Lung (tissue), 12 donors: ENCODE measurements around the gene C19orf67. TPM values are rescaled to one million over a fixed set of nuclear protein-coding genes. Genes with fewer than 3 reads are reported as not detected.
"Not testable (repeated sequence)": the region's sequence is repeated elsewhere in the genome, so short reads cannot be mapped to it uniquely, and the experiment has no call there.

ENCODE experiments used
- ATAC-seq: fragments of 200-7000 bp; cut with Tn5 transposase; one replicate; pipeline ENCODE4 v1.9.1; 2020; ENCODE audit warnings: moderate number of reproducible peaks; ENCODE audit not compliant: insufficient read depth, low FRiP score
- DNase-seq, 3 donors: peaks; one replicate each; pipeline ENCODE4 v3.0.0-alpha.2; 2013 to 2017
- H3K27ac ChIP-seq, 2 donors: one replicate each; pipeline ENCODE4 v1.5.1; 2013; ENCODE audit warnings: mild to moderate bottlenecking in 2 of 2, moderate library complexity in 2 of 2, control low read depth in 1 of 2, inconsistent platforms in 1 of 2, low read depth in 1 of 2, low read length in 1 of 2
- H3K27me3 ChIP-seq, 3 donors: one replicate each; pipeline ENCODE4 v1.5.1; 2013; ENCODE audit warnings: low read length in 2 of 3; ENCODE audit not compliant: control insufficient read depth in 3 of 3, insufficient read depth in 3 of 3
- H3K36me3 ChIP-seq, 4 donors: one replicate each; pipeline ENCODE4 v1.5.1; 2013; ENCODE audit warnings: low read length in 4 of 4, mild to moderate bottlenecking in 1 of 4, moderate library complexity in 1 of 4; ENCODE audit not compliant: control insufficient read depth in 4 of 4, insufficient read depth in 4 of 4
- H3K4me1 ChIP-seq, 5 donors: one replicate each; pipeline ENCODE4 v1.5.1; 2013; ENCODE audit warnings: low read length in 5 of 5, mild to moderate bottlenecking in 2 of 5, moderate library complexity in 1 of 5; ENCODE audit not compliant: control insufficient read depth in 5 of 5, insufficient read depth in 5 of 5
- H3K4me3 ChIP-seq: one replicate; pipeline ENCODE4 v1.5.1; 2013; ENCODE audit warnings: mild to moderate bottlenecking, control low read depth, moderate library complexity
- H3K9ac ChIP-seq, 2 donors: one replicate each; pipeline ENCODE4 v1.5.1; 2013; ENCODE audit warnings: low read length in 2 of 2, control low read depth in 1 of 2; ENCODE audit not compliant: insufficient read depth in 1 of 2
- H3K9me3 ChIP-seq, 4 donors: one replicate each; pipeline ENCODE4 v1.5.1; 2013; ENCODE audit warnings: low read length in 3 of 4, mild to moderate bottlenecking in 1 of 4, moderate library complexity in 1 of 4; ENCODE audit not compliant: control insufficient read depth in 4 of 4, insufficient read depth in 3 of 4
- CTCF ChIP-seq: IDR thresholded peaks from 2 replicates; pipeline ENCODE4 v1.5.1; 2012; ENCODE audit warnings: mild to moderate bottlenecking; ENCODE audit errors: control extremely low read depth, extremely low read depth
- WGBS, 2 donors: extraction: QIAGEN DNeasy Blood & Tissue Kit; methylation state at CpG; one replicate each; pipeline ENCODE4 v1.1.7; 2013; 5-methylcytosine and 5-hydroxymethylcytosine counted together
- polyA plus RNA-seq, 2 donors: library from polyadenylated mRNA; stranded (reverse); fragments of 200-250 nt; gene quantifications; one replicate each; pipeline ENCODE4 v1.2.1, GENCODE V29; 2013
- total RNA-seq, 2 donors: library from RNA; depleted of rRNA in 1 of 2; stranded (reverse); fragments of >200 nt in 1 of 2; gene quantifications; one replicate each; pipeline ENCODE4 v1.2.1, GENCODE V29; 2014 to 2021
- donor health status: control.
- donor health status: control.
- donor health status: Bipolar disorder and iron deficiency.
- donor health status: healthy.
- donor health status: DM: yes; HTN: yes; CAD: no.

Gene C19orf67
- total and polyA plus RNA-seq, 4 donors: 0.37 to 1.0 (median 0.38) TPM; not detected in 1

GRCh38 chr19:14053500-14053899, 32.1 kb downstream of the C19orf67 start:
- ATAC-seq (no peak), DNase-seq (no peak)
- H3K27me3 ChIP-seq: peaks cover 0 to 3% (median 3%) of the 10 kb centered on the region in 3 donors

GRCh38 chr19:14053032-14053431, 32.6 kb downstream of the C19orf67 start:
- Histone ChIP-seq H3K27me3 (no peaks in the 10 kb centered on the region), H3K4me1 (peaks cover under 1 to 8% (median 1%) of the 10 kb centered on the region in 5 donors), H3K36me3 (peaks cover 0 to 21% (median 3%) of the 10 kb centered on the region in 4 donors), H3K4me3 (no peak overlapping the region), H3K27ac (no peak overlapping the region), H3K9me3 (peaks cover 0 to 6% (median 1%) of the 10 kb centered on the region in 4 donors), H3K9ac (no peak overlapping the region)
- no peak for TF ChIP-seq CTCF
- 95 to 98% methylated on average over 3 of the region's 3 CpGs for WGBS, 2 donors
- ATAC-seq: no peak
- DNase-seq: no peak

More at GRCh38 chr19:14053500-14053899, 32.1 kb downstream of the C19orf67 start:
- Histone ChIP-seq H3K9ac (no peak overlapping the region), H3K4me1 (peaks cover 1 to 11% (median 4%) of the 10 kb centered on the region in 5 donors), H3K9me3 (peaks cover 0 to 6% (median 0%) of the 10 kb centered on the region in 4 donors), H3K4me3 (no peak overlapping the region), H3K36me3 (peaks cover 0 to 19% (median 3%) of the 10 kb centered on the region in 4 donors), H3K27ac (no peak overlapping the region)
- no peak for TF ChIP-seq CTCF
- WGBS, 2 donors: 92 to 93% methylated on average over 11 of the region's 11 CpGs

GRCh38 chr19:14052470-14052869, 33.1 kb downstream of the C19orf67 start:
- no peak for DNase-seq
- no peak for ATAC-seq
- 91 to 95% methylated on average over 6 of the region's 6 CpGs for WGBS, 2 donors
- H3K4me1 ChIP-seq: peaks cover 0 to 4% (median 0%) of the 10 kb centered on the region in 5 donors
- H3K27me3 ChIP-seq: no peaks in the 10 kb centered on the region
- no peak overlapping the region for H3K4me3 ChIP-seq
- H3K9me3 ChIP-seq: peaks cover 0 to 5% (median 1%) of the 10 kb centered on the region in 4 donors
- TF ChIP-seq CTCF: no peak
- H3K9ac ChIP-seq: no peak overlapping the region
- H3K27ac ChIP-seq: no peak overlapping the region
- peaks cover 0 to 21% (median 3%) of the 10 kb centered on the region in 4 donors for H3K36me3 ChIP-seq

GRCh38 chr19:14051980-14052379, 33.6 kb downstream of the C19orf67 start:
- ATAC-seq (no peak), DNase-seq (no peak)
- Histone ChIP-seq H3K27me3 (no peaks in the 10 kb centered on the region), H3K4me1 (peaks cover 0 to 4% (median 0%) of the 10 kb centered on the region in 5 donors), H3K9ac (no peak overlapping the region), H3K9me3 (peaks cover 0 to 5% (median 1%) of the 10 kb centered on the region in 4 donors), H3K4me3 (no peak overlapping the region), H3K27ac (no peak overlapping the region), H3K36me3 (peaks cover 0 to 21% (median 3%) of the 10 kb centered on the region in 4 donors)
- TF ChIP-seq CTCF: no peak
- 86 to 89% methylated on average over 4 to 9 of the region's 9 CpGs for WGBS, 2 donors

- 96 to 97% methylated on average over 11 of the region's 11 CpGs for WGBS, 2 donors
- not testable (repeated sequence) for H3K4me1 ChIP-seq, H3K4me3 ChIP-seq, DNase-seq, H3K9ac ChIP-seq, H3K27ac ChIP-seq, H3K9me3 ChIP-seq, ATAC-seq, H3K27me3 ChIP-seq
- peaks cover 0 to 21% (median 3%) of the 10 kb centered on the region in 4 donors for H3K36me3 ChIP-seq
Observed at GRCh38 chr19:14050961-14051360, 34.6 kb downstream of the C19orf67 start.
